ACHN (cell line): ENCODE measurements around the gene C9orf72.
A peak's percentile ranks its signal among the peaks of the same experiment; 100 is the strongest.

Experiments used
- DNase-seq: peaks from one replicate; pipeline ENCODE4 v3.0.0-alpha.2; 2015
- in situ Hi-C: cut with HindIII; loops from 2 replicates; pipeline ENCODE4 v1.10.0; 2017; ENCODE audit warnings: low sequenced_read_pairs, low pct_ligation_motif_present, low pct_unique_long_range_greater_than_20kb

C9orf72 gene

GRCh38 chr9:27548055-27548741 lies 25.1 kb downstream of the C9orf72 start:
- in situ Hi-C loops, result loop anchor here (25.0 kb wide), 1 partner anchor 211 kb away; no protein-coding TSS in a partner anchor
- peak; percentile 37 for DNase-seq

- no peak for DNase-seq
- in situ Hi-C loops, result loop anchor here (25.0 kb wide), 1 partner anchor 208 kb away; no protein-coding TSS in a partner anchor
Measured at GRCh38 chr9:27545471-27545870, 27.8 kb downstream of the C9orf72 start.

GRCh38 chr9:27542508-27542907 lies 30.8 kb downstream of the C9orf72 start:
- no peak for DNase-seq
- in situ Hi-C loops, result loop anchor here (25.0 kb wide), 1 partner anchor 205 kb away; no protein-coding TSS in a partner anchor

- in situ Hi-C loops, result loop anchor here (25.0 kb wide), 1 partner anchor 204 kb away; no protein-coding TSS in a partner anchor
- DNase-seq, result no peak
Measured at GRCh38 chr9:27541740-27542139, 31.5 kb downstream of the C9orf72 start.

GRCh38 chr9:27540502-27540901 lies 32.8 kb downstream of the C9orf72 start:
- no peak for DNase-seq

GRCh38 chr9:27539479-27540441 lies 33.5 kb downstream of the C9orf72 start:
- in situ Hi-C loops, result loop anchor here (25.0 kb wide), 1 partner anchor 202 kb away; no protein-coding TSS in a partner anchor
- no peak for DNase-seq

More at GRCh38 chr9:27540502-27540901, 32.8 kb downstream of the C9orf72 start:
- in situ Hi-C loops, result loop anchor here (25.0 kb wide), 1 partner anchor 203 kb away; no protein-coding TSS in a partner anchor

- DNase-seq, result no peak
- in situ Hi-C loops, result loop anchor here (25.0 kb wide), 1 partner anchor 201 kb away; no protein-coding TSS in a partner anchor
Measured at GRCh38 chr9:27538647-27539046, 34.6 kb downstream of the C9orf72 start.

GRCh38 chr9:27537756-27538155 lies 35.5 kb downstream of the C9orf72 start:
- no peak for DNase-seq
- in situ Hi-C loops, result loop anchor here (25.0 kb wide), 1 partner anchor 200 kb away; no protein-coding TSS in a partner anchor

- no peak for DNase-seq
- in situ Hi-C loops, result loop anchor here (25.0 kb wide), 1 partner anchor 200 kb away; no protein-coding TSS in a partner anchor
Measured at GRCh38 chr9:27537027-27537435, 36.2 kb downstream of the C9orf72 start.

GRCh38 chr9:27536168-27536567 lies 37.1 kb downstream of the C9orf72 start:
- in situ Hi-C loops, result loop anchor here (25.0 kb wide), 1 partner anchor 199 kb away; no protein-coding TSS in a partner anchor
- DNase-seq, result no peak

- DNase-seq, result no peak
- in situ Hi-C loops, result loop anchor here (25.0 kb wide), 1 partner anchor 198 kb away; no protein-coding TSS in a partner anchor
Measured at GRCh38 chr9:27535701-27536118, 37.6 kb downstream of the C9orf72 start.

- no peak for DNase-seq
- in situ Hi-C loops, result loop anchor here (25.0 kb wide), 1 partner anchor 197 kb away; no protein-coding TSS in a partner anchor
Measured at GRCh38 chr9:27534658-27535209, 38.5 kb downstream of the C9orf72 start.

GRCh38 chr9:27534131-27534530 lies 39.1 kb downstream of the C9orf72 start:
- in situ Hi-C loops, result loop anchor here (25.0 kb wide), 1 partner anchor 197 kb away; no protein-coding TSS in a partner anchor
- DNase-seq, result no peak

GRCh38 chr9:27533311-27533710 lies 40.0 kb downstream of the C9orf72 start:
- DNase-seq, result no peak
- in situ Hi-C loops, result loop anchor here (25.0 kb wide), 1 partner anchor 196 kb away; no protein-coding TSS in a partner anchor

- in situ Hi-C loops, result loop anchor here (25.0 kb wide), 1 partner anchor 195 kb away; no protein-coding TSS in a partner anchor
- DNase-seq, result no peak
Measured at GRCh38 chr9:27532046-27532445, 41.2 kb downstream of the C9orf72 start.

- DNase-seq, result no peak
- in situ Hi-C loops, result loop anchor here (25.0 kb wide), 1 partner anchor 194 kb away; no protein-coding TSS in a partner anchor
Measured at GRCh38 chr9:27530915-27531755, 42.1 kb downstream of the C9orf72 start.
